Stomach (tissue), 4 donors: ENCODE measurements around the gene FBXO46.

Experiments used
- EP300 ChIP-seq: sonication (generic); formaldehyde crosslinking; IDR thresholded peaks from one replicate; pipeline ENCODE4 v1.6.1; 2017; ENCODE audit warnings: antibody characterized with exemption
- TF ChIP-seq, protein P1 (sequence below), 7 experiments: fragments of 450-650 bp in 4 of 7; fragments of 200-600 bp in 3 of 7; sonication (generic) in 3 of 7; IDR thresholded peaks; one replicate each; pipeline ENCODE4 v1.5.1; 2016 to 2019; ENCODE audit warnings: antibody characterized with exemption in 7 of 7, control low read depth in 2 of 7, mild to moderate bottlenecking in 1 of 7

- TF ChIP-seq, protein P1, sequence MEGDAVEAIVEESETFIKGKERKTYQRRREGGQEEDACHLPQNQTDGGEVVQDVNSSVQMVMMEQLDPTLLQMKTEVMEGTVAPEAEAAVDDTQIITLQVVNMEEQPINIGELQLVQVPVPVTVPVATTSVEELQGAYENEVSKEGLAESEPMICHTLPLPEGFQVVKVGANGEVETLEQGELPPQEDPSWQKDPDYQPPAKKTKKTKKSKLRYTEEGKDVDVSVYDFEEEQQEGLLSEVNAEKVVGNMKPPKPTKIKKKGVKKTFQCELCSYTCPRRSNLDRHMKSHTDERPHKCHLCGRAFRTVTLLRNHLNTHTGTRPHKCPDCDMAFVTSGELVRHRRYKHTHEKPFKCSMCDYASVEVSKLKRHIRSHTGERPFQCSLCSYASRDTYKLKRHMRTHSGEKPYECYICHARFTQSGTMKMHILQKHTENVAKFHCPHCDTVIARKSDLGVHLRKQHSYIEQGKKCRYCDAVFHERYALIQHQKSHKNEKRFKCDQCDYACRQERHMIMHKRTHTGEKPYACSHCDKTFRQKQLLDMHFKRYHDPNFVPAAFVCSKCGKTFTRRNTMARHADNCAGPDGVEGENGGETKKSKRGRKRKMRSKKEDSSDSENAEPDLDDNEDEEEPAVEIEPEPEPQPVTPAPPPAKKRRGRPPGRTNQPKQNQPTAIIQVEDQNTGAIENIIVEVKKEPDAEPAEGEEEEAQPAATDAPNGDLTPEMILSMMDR (IDR thresholded peaks at IDR 0.05), result no peak
- no peak for TF ChIP-seq EP300
Observed at GRCh38 chr19:45739498-45740439, 9.1 kb upstream of the FBXO46 start.
